GM23338 (cell line): ENCODE results near the gene GFOD1. TPM values are rescaled to one million over a fixed set of nuclear protein-coding genes. Genes with fewer than 3 reads are reported as not detected.

ENCODE experiments used
- ATAC-seq: fragments of 200-7000 bp; cut with Tn5 transposase; 3 replicates; pipeline ENCODE4 v1.9.1; 2020
- DNase-seq: peaks from one replicate; pipeline ENCODE4 v3.0.0-alpha.2; 2015; ENCODE audit warnings: low spot score
- H2AFZ ChIP-seq: fragments of 200-600 bp; sonication (generic); 2 replicates; pipeline ENCODE4 v1.8.0; 2016; ENCODE audit warnings: antibody characterized with exemption, mild to moderate bottlenecking, moderate library complexity
- H3F3A ChIP-seq: fragments of 200-600 bp; sonication (generic); replicated peaks from 2 replicates; pipeline ENCODE4 v1.8.0; 2017; ENCODE audit warnings: antibody characterized with exemption, mixed run types, low read depth
- H3K27ac ChIP-seq: fragments of 200-600 bp; sonication (generic); 2 replicates; pipeline ENCODE4 v1.6.1; 2016; ENCODE audit warnings: low read depth
- H3K27me3 ChIP-seq: fragments of 200-600 bp; sonication (generic); 2 replicates; pipeline ENCODE4 v1.8.0; 2016; ENCODE audit warnings: mild to moderate bottlenecking, mixed run types, moderate library complexity; ENCODE audit not compliant: insufficient read depth
- H3K36me3 ChIP-seq: fragments of 200-600 bp; sonication (generic); 2 replicates; pipeline ENCODE4 v1.8.0; 2016; ENCODE audit warnings: mild to moderate bottlenecking; ENCODE audit not compliant: insufficient read depth
- H3K4me1 ChIP-seq: fragments of 200-600 bp; sonication (generic); 2 replicates; pipeline ENCODE4 v1.8.0; 2016; ENCODE audit warnings: mild to moderate bottlenecking, moderate library complexity; ENCODE audit not compliant: insufficient read depth
- H3K4me2 ChIP-seq: fragments of 200-600 bp; sonication (generic); 2 replicates; pipeline ENCODE4 v1.7.1; 2017; ENCODE audit warnings: mixed run types
- H3K4me3 ChIP-seq: fragments of 200-600 bp; sonication (generic); 2 replicates; pipeline ENCODE4 v1.6.1; 2016; ENCODE audit warnings: mixed run types
- H3K79me2 ChIP-seq: fragments of 200-600 bp; sonication (generic); replicated peaks from 2 replicates; pipeline ENCODE4 v1.8.0; 2017; ENCODE audit warnings: mild to moderate bottlenecking; ENCODE audit not compliant: insufficient read depth
- H3K9me2 ChIP-seq: fragments of 200-600 bp; sonication (generic); 2 replicates; pipeline ENCODE4 v1.8.0; 2017; ENCODE audit not compliant: insufficient read depth
- H4K20me1 ChIP-seq: fragments of 200-600 bp; sonication (generic); replicated peaks from 2 replicates; pipeline ENCODE4 v1.8.0; 2017; ENCODE audit warnings: mild to moderate bottlenecking; ENCODE audit not compliant: insufficient read depth
- H3K27ac Mint-ChIP-seq: 2 replicates; pipeline ENCODE4 v1.8.0; 2020; ENCODE audit warnings: inconsistent platforms, mild to moderate bottlenecking, moderate library complexity, mixed read lengths
- H3K27me3 Mint-ChIP-seq: 3 replicates; pipeline ENCODE4 v1.8.0; 2022; ENCODE audit warnings: low read depth, mild to moderate bottlenecking, moderate library complexity, mixed read lengths, inconsistent platforms; ENCODE audit not compliant: insufficient read depth, poor library complexity
- H3K36me3 Mint-ChIP-seq: 3 replicates; pipeline ENCODE4 v1.8.0; 2021; ENCODE audit warnings: low read depth, mild to moderate bottlenecking, inconsistent platforms, moderate library complexity, mixed read lengths
- H3K4me1 Mint-ChIP-seq: 3 replicates; pipeline ENCODE4 v1.8.0; 2020; ENCODE audit warnings: mild to moderate bottlenecking, inconsistent platforms, mixed read lengths
- H3K4me3 Mint-ChIP-seq: 3 replicates; pipeline ENCODE4 v1.8.0; 2021; ENCODE audit warnings: moderate library complexity, mild to moderate bottlenecking, inconsistent platforms, mixed read lengths
- H3K9me3 Mint-ChIP-seq: 3 replicates; pipeline ENCODE4 v1.8.0; 2020; ENCODE audit warnings: moderate library complexity, mild to moderate bottlenecking, inconsistent platforms, mixed read lengths
- CREB1 ChIP-seq: fragments of 250-450 bp; sonication (Bioruptor Pico); IDR thresholded peaks from 2 replicates; pipeline ENCODE4 v1.5.0; 2020; ENCODE audit warnings: low read depth, mild to moderate bottlenecking, moderate library complexity
- EZH2 ChIP-seq: fragments of 200-600 bp; sonication (generic); IDR thresholded peaks from one replicate; pipeline ENCODE4 v1.8.0; 2017; ENCODE audit warnings: antibody characterized with exemption, mild to moderate bottlenecking, low read depth; ENCODE audit not compliant: unreplicated experiment
- EZH2phosphoT487 ChIP-seq: fragments of 200-600 bp; sonication (generic); IDR thresholded peaks from one replicate; pipeline ENCODE4 v1.8.1; 2018; ENCODE audit warnings: antibody characterized with exemption; ENCODE audit not compliant: unreplicated experiment
- JUNB ChIP-seq: IDR thresholded peaks from one replicate; pipeline ENCODE4 v1.6.1; 2016; ENCODE audit warnings: antibody characterized with exemption; ENCODE audit not compliant: unreplicated experiment
- NANOG ChIP-seq: IDR thresholded peaks from 2 replicates; pipeline ENCODE4 v1.6.1; 2016; ENCODE audit warnings: antibody characterized with exemption, borderline replicate concordance
- POLR2AphosphoS5 ChIP-seq: IDR thresholded peaks from 2 replicates; pipeline ENCODE4 v1.6.1; 2016; ENCODE audit warnings: antibody characterized with exemption, low read depth
- STAT1 ChIP-seq: IDR thresholded peaks from one replicate; pipeline ENCODE4 v1.6.1; 2016; ENCODE audit warnings: antibody characterized with exemption; ENCODE audit not compliant: unreplicated experiment
- ZNF114 ChIP-seq: fragments of 250-450 bp; sonication (Bioruptor Pico); IDR thresholded peaks from 2 replicates; pipeline ENCODE4 v1.5.0; 2020; ENCODE audit warnings: mild to moderate bottlenecking, moderate library complexity
- ZNF331 ChIP-seq: fragments of 250-450 bp; sonication (Bioruptor Pico); IDR thresholded peaks from 2 replicates; pipeline ENCODE4 v1.5.0; 2020; ENCODE audit warnings: low read depth, mild to moderate bottlenecking, moderate library complexity
- polyA plus RNA-seq: library from polyadenylated mRNA; unstranded; fragments of >200 nt; fragmentation: Nextera tagmentation; extraction: Ambion mirVana; gene quantifications from 2 replicates; pipeline ENCODE4 v1.2.1, GENCODE V29; 2016
- total RNA-seq: library from RNA; depleted of rRNA; stranded (reverse); fragments of >200 nt; shearing (Covaris generic); gene quantifications from 2 replicates; pipeline ENCODE4 v1.2.3, GENCODE V29; 2014
- TF ChIP-seq, protein P1 (sequence below), 2 experiments: fragments of 200-600 bp in 1 of 2; sonication (generic) in 1 of 2; conservative IDR thresholded peaks; 2 replicates each; pipeline versions ENCODE4 v1.5.1 to v1.6.1; 2016 to 2017; ENCODE audit warnings: antibody characterized with exemption in 2 of 2, low read depth in 2 of 2, mild to moderate bottlenecking in 2 of 2, moderate library complexity in 1 of 2
- TF ChIP-seq, protein P2 (sequence below): IDR thresholded peaks from one replicate; pipeline ENCODE4 v1.6.1; 2018; ENCODE audit warnings: antibody characterized with exemption; ENCODE audit not compliant: unreplicated experiment
- TF ChIP-seq, protein P3 (sequence below): fragments of 250-450 bp; sonication (Bioruptor Pico); IDR thresholded peaks from 2 replicates; pipeline ENCODE4 v1.5.0; 2020; ENCODE audit warnings: mild to moderate bottlenecking, moderate library complexity
- TF ChIP-seq, protein P4 (sequence below): IDR thresholded peaks from 2 replicates; pipeline ENCODE4 v1.6.1; 2016; ENCODE audit warnings: antibody characterized with exemption

The GFOD1 gene
- total and polyA plus RNA-seq, 2 experiments from 2014 or later = 4.9 to 12.8 TPM

DNA sequence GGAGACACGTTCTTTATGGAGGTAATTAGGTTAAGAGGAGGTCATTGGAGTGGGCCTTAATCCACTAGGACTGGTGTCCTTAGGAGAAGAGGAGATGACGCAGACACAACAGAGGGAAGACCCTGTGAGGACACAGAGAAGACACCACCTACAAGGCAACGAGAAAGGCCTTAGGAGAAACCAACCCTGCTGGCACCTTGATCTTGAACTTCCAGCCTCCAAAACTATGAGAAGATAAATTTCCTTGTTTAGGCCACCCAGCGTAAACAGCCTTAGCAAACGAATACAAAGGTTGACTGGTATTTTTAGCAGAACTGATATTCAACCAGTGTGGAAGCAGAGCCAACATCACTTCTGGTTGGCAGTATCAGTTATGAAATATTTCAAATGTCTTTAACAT is 75.2 kb downstream of the GFOD1 start:
- no peak for DNase-seq
- H3K4me2 ChIP-seq = no peak overlapping the region
- H3K9me3 Mint-ChIP-seq = no peaks in the 10 kb centered on the region
- no peak overlapping the region for H3K4me3 ChIP-seq
- H3K4me1 Mint-ChIP-seq = peaks cover 33% of the 10 kb centered on the region
- no peak for ATAC-seq
- no peaks in the 10 kb centered on the region for H3K79me2 ChIP-seq
- no peak overlapping the region for H3K27ac Mint-ChIP-seq
- no peak overlapping the region for H3K27ac ChIP-seq
- H3K27me3 Mint-ChIP-seq = peaks cover 6% of the 10 kb centered on the region
- no peaks in the 10 kb centered on the region for H3K36me3 ChIP-seq
- H4K20me1 ChIP-seq = no peaks in the 10 kb centered on the region
- no peaks in the 10 kb centered on the region for H3K27me3 ChIP-seq
- H3K4me3 Mint-ChIP-seq = no peak overlapping the region
- TF ChIP-seq, protein P1, sequence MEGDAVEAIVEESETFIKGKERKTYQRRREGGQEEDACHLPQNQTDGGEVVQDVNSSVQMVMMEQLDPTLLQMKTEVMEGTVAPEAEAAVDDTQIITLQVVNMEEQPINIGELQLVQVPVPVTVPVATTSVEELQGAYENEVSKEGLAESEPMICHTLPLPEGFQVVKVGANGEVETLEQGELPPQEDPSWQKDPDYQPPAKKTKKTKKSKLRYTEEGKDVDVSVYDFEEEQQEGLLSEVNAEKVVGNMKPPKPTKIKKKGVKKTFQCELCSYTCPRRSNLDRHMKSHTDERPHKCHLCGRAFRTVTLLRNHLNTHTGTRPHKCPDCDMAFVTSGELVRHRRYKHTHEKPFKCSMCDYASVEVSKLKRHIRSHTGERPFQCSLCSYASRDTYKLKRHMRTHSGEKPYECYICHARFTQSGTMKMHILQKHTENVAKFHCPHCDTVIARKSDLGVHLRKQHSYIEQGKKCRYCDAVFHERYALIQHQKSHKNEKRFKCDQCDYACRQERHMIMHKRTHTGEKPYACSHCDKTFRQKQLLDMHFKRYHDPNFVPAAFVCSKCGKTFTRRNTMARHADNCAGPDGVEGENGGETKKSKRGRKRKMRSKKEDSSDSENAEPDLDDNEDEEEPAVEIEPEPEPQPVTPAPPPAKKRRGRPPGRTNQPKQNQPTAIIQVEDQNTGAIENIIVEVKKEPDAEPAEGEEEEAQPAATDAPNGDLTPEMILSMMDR (conservative IDR thresholded peaks at IDR 0.05; ENCODE audit: low read depth in 2 of 2) = no peak
- TF ChIP-seq STAT1 (no peak), CREB1 (no peak), ZNF114 (CRISPR knock-in tag) (no peak), NANOG (no peak), ZNF331 (CRISPR knock-in tag) (no peak), POLR2AphosphoS5 (no peak), JUNB (no peak), EZH2phosphoT487 (no peak), EZH2 (no peak)
- TF ChIP-seq, protein P2, sequence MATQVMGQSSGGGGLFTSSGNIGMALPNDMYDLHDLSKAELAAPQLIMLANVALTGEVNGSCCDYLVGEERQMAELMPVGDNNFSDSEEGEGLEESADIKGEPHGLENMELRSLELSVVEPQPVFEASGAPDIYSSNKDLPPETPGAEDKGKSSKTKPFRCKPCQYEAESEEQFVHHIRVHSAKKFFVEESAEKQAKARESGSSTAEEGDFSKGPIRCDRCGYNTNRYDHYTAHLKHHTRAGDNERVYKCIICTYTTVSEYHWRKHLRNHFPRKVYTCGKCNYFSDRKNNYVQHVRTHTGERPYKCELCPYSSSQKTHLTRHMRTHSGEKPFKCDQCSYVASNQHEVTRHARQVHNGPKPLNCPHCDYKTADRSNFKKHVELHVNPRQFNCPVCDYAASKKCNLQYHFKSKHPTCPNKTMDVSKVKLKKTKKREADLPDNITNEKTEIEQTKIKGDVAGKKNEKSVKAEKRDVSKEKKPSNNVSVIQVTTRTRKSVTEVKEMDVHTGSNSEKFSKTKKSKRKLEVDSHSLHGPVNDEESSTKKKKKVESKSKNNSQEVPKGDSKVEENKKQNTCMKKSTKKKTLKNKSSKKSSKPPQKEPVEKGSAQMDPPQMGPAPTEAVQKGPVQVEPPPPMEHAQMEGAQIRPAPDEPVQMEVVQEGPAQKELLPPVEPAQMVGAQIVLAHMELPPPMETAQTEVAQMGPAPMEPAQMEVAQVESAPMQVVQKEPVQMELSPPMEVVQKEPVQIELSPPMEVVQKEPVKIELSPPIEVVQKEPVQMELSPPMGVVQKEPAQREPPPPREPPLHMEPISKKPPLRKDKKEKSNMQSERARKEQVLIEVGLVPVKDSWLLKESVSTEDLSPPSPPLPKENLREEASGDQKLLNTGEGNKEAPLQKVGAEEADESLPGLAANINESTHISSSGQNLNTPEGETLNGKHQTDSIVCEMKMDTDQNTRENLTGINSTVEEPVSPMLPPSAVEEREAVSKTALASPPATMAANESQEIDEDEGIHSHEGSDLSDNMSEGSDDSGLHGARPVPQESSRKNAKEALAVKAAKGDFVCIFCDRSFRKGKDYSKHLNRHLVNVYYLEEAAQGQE = no peak
- TF ChIP-seq, protein P3, sequence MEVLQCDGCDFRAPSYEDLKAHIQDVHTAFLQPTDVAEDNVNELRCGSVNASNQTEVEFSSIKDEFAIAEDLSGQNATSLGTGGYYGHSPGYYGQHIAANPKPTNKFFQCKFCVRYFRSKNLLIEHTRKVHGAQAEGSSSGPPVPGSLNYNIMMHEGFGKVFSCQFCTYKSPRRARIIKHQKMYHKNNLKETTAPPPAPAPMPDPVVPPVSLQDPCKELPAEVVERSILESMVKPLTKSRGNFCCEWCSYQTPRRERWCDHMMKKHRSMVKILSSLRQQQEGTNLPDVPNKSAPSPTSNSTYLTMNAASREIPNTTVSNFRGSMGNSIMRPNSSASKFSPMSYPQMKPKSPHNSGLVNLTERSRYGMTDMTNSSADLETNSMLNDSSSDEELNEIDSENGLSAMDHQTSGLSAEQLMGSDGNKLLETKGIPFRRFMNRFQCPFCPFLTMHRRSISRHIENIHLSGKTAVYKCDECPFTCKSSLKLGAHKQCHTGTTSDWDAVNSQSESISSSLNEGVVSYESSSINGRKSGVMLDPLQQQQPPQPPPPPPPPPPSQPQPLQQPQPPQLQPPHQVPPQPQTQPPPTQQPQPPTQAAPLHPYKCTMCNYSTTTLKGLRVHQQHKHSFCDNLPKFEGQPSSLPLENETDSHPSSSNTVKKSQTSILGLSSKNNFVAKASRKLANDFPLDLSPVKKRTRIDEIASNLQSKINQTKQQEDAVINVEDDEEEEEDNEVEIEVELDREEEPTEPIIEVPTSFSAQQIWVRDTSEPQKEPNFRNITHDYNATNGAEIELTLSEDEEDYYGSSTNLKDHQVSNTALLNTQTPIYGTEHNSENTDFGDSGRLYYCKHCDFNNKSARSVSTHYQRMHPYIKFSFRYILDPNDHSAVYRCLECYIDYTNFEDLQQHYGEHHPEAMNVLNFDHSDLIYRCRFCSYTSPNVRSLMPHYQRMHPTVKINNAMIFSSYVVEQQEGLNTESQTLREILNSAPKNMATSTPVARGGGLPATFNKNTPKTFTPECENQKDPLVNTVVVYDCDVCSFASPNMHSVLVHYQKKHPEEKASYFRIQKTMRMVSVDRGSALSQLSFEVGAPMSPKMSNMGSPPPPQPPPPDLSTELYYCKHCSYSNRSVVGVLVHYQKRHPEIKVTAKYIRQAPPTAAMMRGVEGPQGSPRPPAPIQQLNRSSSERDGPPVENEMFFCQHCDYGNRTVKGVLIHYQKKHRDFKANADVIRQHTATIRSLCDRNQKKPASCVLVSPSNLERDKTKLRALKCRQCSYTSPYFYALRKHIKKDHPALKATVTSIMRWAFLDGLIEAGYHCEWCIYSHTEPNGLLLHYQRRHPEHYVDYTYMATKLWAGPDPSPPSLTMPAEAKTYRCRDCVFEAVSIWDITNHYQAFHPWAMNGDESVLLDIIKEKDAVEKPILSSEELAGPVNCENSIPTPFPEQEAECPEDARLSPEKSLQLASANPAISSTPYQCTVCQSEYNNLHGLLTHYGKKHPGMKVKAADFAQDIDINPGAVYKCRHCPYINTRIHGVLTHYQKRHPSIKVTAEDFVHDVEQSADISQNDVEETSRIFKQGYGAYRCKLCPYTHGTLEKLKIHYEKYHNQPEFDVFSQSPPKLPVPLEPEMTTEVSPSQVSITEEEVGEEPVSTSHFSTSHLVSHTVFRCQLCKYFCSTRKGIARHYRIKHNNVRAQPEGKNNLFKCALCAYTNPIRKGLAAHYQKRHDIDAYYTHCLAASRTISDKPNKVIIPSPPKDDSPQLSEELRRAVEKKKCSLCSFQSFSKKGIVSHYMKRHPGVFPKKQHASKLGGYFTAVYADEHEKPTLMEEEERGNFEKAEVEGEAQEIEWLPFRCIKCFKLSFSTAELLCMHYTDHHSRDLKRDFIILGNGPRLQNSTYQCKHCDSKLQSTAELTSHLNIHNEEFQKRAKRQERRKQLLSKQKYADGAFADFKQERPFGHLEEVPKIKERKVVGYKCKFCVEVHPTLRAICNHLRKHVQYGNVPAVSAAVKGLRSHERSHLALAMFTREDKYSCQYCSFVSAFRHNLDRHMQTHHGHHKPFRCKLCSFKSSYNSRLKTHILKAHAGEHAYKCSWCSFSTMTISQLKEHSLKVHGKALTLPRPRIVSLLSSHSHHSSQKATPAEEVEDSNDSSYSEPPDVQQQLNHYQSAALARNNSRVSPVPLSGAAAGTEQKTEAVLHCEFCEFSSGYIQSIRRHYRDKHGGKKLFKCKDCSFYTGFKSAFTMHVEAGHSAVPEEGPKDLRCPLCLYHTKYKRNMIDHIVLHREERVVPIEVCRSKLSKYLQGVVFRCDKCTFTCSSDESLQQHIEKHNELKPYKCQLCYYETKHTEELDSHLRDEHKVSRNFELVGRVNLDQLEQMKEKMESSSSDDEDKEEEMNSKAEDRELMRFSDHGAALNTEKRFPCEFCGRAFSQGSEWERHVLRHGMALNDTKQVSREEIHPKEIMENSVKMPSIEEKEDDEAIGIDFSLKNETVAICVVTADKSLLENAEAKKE (CRISPR knock-in tag) = no peak
- TF ChIP-seq, protein P4, sequence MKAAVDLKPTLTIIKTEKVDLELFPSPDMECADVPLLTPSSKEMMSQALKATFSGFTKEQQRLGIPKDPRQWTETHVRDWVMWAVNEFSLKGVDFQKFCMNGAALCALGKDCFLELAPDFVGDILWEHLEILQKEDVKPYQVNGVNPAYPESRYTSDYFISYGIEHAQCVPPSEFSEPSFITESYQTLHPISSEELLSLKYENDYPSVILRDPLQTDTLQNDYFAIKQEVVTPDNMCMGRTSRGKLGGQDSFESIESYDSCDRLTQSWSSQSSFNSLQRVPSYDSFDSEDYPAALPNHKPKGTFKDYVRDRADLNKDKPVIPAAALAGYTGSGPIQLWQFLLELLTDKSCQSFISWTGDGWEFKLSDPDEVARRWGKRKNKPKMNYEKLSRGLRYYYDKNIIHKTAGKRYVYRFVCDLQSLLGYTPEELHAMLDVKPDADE = no peak
- no peaks in the 10 kb centered on the region; the same call in 1 of the 2 replicates for H3K9me2 ChIP-seq
- H2AFZ ChIP-seq = no peak overlapping the region
- H3K4me1 ChIP-seq = peaks cover 6% of the 10 kb centered on the region
- peaks cover 5% of the 10 kb centered on the region; the same call in 1 of the 3 replicates for H3K36me3 Mint-ChIP-seq
- peaks cover 4% of the 10 kb centered on the region; the same call in 1 of the 2 replicates for H3F3A ChIP-seq
